HUES48 (cell line): ENCODE results near the gene GPR153.
A peak's percentile ranks its signal among the peaks of the same experiment; 100 is the strongest.

Experiments used
- H3K27ac ChIP-seq: one replicate; pipeline ENCODE4 v1.7.0; 2013; ENCODE audit warnings: low read depth, low read length, inconsistent platforms
- H3K27me3 ChIP-seq: 2 replicates; pipeline ENCODE4 v1.6.1; 2013; ENCODE audit warnings: mild to moderate bottlenecking, low read length; ENCODE audit not compliant: control insufficient read depth, insufficient read depth
- H3K36me3 ChIP-seq: 2 replicates; pipeline ENCODE4 v1.6.1; 2013; ENCODE audit warnings: low read length; ENCODE audit not compliant: control insufficient read depth, insufficient read depth
- H3K4me1 ChIP-seq: 2 replicates; pipeline ENCODE4 v1.6.1; 2013; ENCODE audit warnings: mild to moderate bottlenecking, low read length; ENCODE audit not compliant: control insufficient read depth, insufficient read depth
- H3K4me3 ChIP-seq: 2 replicates; pipeline ENCODE4 v1.5.1; 2013; ENCODE audit warnings: mild to moderate bottlenecking, low read depth, low read length
- H3K9ac ChIP-seq: 2 replicates; pipeline ENCODE4 v1.6.1; 2013; ENCODE audit warnings: mild to moderate bottlenecking, low read depth, low read length, moderate library complexity
- H3K9me3 ChIP-seq: 2 replicates; pipeline ENCODE4 v1.6.1; 2013; ENCODE audit warnings: low read length; ENCODE audit not compliant: control insufficient read depth, insufficient read depth

The GPR153 gene

GRCh38 chr1:6208723-6209660, 51.9 kb downstream of the GPR153 start:
- peaks cover 15% of the 10 kb centered on the region for H3K4me1 ChIP-seq
- H3K36me3 ChIP-seq, result no peaks in the 10 kb centered on the region
- H3K9ac ChIP-seq, result no peak overlapping the region
- H3K27ac ChIP-seq, result no peak overlapping the region
- H3K27me3 ChIP-seq, result peaks cover 42% of the 10 kb centered on the region
- peak overlapping the region; percentile 61 for H3K4me3 ChIP-seq
- H3K9me3 ChIP-seq, result no peaks in the 10 kb centered on the region

DNA sequence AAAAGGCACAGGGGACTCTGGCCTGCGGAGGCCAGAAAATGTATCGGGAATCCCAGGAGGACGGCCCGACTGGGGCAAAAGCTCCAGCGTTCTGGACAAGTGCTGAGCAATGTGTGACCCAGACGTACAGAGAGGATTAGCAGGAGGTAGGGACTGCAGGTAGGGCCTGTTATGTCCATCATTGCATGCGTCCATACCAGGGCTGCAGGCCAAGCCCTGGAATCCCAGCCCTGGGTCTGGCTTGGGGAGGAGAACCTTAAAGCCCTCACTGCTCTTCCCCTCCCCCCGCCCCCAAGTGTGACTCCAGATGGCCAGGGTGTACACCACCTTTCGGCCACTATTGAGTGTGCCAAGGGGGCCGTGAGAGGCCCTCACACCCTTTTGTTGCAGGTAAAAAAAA, 53.0 kb downstream of the GPR153 start:
- H3K27me3 ChIP-seq, result peaks cover 42% of the 10 kb centered on the region
- H3K9me3 ChIP-seq, result no peaks in the 10 kb centered on the region
- H3K4me3 ChIP-seq, result no peak overlapping the region
- H3K4me1 ChIP-seq, result peaks cover 15% of the 10 kb centered on the region
- no peaks in the 10 kb centered on the region for H3K36me3 ChIP-seq
- H3K9ac ChIP-seq, result no peak overlapping the region
- H3K27ac ChIP-seq, result no peak overlapping the region

DNA sequence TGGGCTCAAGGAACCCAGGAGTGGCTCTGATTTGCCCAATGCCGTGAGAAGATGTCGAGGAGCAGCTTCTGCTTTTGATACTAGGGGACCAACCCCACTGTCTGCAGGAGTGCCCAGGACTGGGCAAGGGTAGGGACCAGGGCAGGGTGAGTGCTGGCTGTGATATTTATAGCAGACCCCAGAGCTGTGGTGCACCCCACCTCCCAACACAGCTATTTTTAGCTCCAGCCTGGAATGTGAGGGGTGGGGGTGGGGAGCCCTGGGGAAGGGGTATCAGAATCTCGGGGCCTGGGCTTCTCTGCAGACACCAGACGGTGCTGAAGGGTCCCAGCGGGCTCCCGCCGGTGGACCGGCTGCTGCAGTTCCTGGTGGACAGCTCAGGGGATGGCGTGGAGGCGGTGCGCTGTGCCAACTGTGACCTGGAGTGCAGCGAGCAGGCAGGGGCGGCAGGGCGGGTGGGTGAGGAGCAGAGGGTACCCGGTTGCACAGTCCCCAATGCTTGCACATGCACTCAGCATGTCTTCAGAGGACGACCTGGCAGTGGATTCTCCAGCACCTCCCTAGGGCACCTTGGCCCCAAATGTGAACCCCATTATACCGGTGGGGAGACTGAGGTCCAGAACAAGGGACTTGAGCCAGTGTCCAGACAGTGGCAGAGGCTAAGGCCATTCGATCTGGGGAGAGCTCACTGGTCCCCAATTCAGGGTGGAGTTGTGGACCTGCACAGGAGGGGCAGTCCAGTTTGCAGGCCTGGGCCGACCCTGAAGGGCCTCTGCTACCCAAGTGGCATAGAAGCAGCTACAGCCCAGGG, 53.6 kb downstream of the GPR153 start:
- no peak overlapping the region for H3K9ac ChIP-seq
- H3K27ac ChIP-seq, result no peak overlapping the region
- peaks cover 42% of the 10 kb centered on the region for H3K27me3 ChIP-seq
- no peaks in the 10 kb centered on the region for H3K36me3 ChIP-seq
- no peak overlapping the region for H3K4me3 ChIP-seq
- H3K4me1 ChIP-seq, result peaks cover 15% of the 10 kb centered on the region
- no peaks in the 10 kb centered on the region for H3K9me3 ChIP-seq

- peaks cover 42% of the 10 kb centered on the region for H3K27me3 ChIP-seq
- H3K4me1 ChIP-seq, result peaks cover 15% of the 10 kb centered on the region
- H3K36me3 ChIP-seq, result no peaks in the 10 kb centered on the region
- H3K9me3 ChIP-seq, result no peaks in the 10 kb centered on the region
- H3K9ac ChIP-seq, result no peak overlapping the region
- no peak overlapping the region for H3K27ac ChIP-seq
- H3K4me3 ChIP-seq, result peak overlapping the region; percentile 69
Measured at GRCh38 chr1:6206520-6206855, 54.4 kb downstream of the GPR153 start.

DNA sequence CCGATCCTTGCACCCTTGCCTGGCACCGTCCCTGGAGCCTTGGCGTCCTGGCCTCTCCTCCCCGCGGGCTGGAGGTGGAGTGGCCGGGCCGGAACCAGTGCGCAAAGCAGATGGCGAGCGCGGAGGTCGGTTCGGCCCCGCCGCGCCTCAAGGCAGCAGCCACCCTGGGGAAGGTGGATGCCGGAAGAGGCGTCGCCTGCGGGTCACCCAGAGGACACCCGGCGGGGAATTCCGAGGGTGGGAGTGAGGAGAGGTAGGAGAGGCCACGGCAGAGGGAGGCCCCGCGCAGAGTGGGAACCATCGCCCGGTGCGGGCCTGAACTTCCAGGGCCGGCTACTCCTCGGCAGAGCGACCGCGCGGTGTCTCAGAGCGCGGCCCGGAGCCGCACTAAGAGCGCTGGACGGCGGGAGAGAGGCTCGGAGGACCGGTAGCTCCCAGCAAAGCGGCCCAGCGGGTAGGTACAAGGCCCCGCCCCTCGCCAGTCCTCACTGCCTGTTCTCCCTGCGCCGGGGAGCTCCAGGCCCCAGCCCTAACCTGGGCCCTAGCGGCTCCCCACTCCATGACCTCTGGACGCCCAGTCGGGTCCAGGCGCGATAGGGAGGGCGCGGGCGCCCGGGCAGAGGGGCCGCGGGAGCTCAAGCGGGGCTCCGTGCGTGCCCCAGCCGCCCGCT, 54.9 kb downstream of the GPR153 start, which contains the start of gene RNF207:
RNF207 (plus strand) TSS at position 271 of the 671 bp plus-strand sequence. CDS start 417 bp downstream, outside the sequence.
- peaks cover 15% of the 10 kb centered on the region for H3K4me1 ChIP-seq
- no peak within 1 kb of the TSS for H3K9ac ChIP-seq

GRCh38 chr1:6202256-6202655, 58.6 kb downstream of the GPR153 start:
- Histone ChIP-seq H3K9me3 (no peaks in the 10 kb centered on the region), H3K27ac (no peak overlapping the region), H3K9ac (no peak overlapping the region), H3K4me3 (no peak overlapping the region), H3K27me3 (peaks cover 17% of the 10 kb centered on the region), H3K4me1 (peaks cover 24% of the 10 kb centered on the region), H3K36me3 (peaks cover 9% of the 10 kb centered on the region)

More for the DNA sequence above, 54.9 kb downstream of the GPR153 start, which contains the start of gene RNF207:
- Histone ChIP-seq H3K27me3 (peaks cover 42% of the 10 kb centered on the region), H3K4me3 (peak within 1 kb of the TSS; percentile 69), H3K9me3 (no peaks in the 10 kb centered on the region), H3K36me3 (no peaks in the 10 kb centered on the region), H3K27ac (peak within 1 kb of the TSS; percentile 62)

- H3K27ac ChIP-seq, result peak overlapping the region; percentile 91
- H3K27me3 ChIP-seq, result no peaks in the 10 kb centered on the region
- peaks cover 28% of the 10 kb centered on the region for H3K36me3 ChIP-seq
- peak overlapping the region; percentile 97 for H3K9ac ChIP-seq
- no peaks in the 10 kb centered on the region for H3K9me3 ChIP-seq
- H3K4me1 ChIP-seq, result peaks cover 21% of the 10 kb centered on the region
- peak overlapping the region; percentile 89 for H3K4me3 ChIP-seq
Measured at GRCh38 chr1:6200188-6200809, 60.6 kb downstream of the GPR153 start.

- no peaks in the 10 kb centered on the region for H3K27me3 ChIP-seq
- peak within 1 kb of the TSS; percentile 91 for H3K27ac ChIP-seq
- H3K4me1 ChIP-seq, result peaks cover 16% of the 10 kb centered on the region
Measured at GRCh38 chr1:6199298-6200187, 61.4 kb downstream of the GPR153 start, which contains the start of gene RPL22. RPL22 (minus strand) TSS chr1:6199595; CDS start chr1:6199573, 22 bp downstream.

GRCh38 chr1:6198646-6199297, 62.1 kb downstream of the GPR153 start:
- H3K27ac ChIP-seq, result peak overlapping the region; percentile 91
- H3K9me3 ChIP-seq, result no peaks in the 10 kb centered on the region
- peak overlapping the region; percentile 89 for H3K4me3 ChIP-seq
- H3K36me3 ChIP-seq, result peaks cover 43% of the 10 kb centered on the region
- H3K4me1 ChIP-seq, result peaks cover 16% of the 10 kb centered on the region
- no peaks in the 10 kb centered on the region for H3K27me3 ChIP-seq
- H3K9ac ChIP-seq, result peak overlapping the region; percentile 97

More at GRCh38 chr1:6199298-6200187, 61.4 kb downstream of the GPR153 start, which contains the start of gene RPL22:
- Histone ChIP-seq H3K9me3 (no peaks in the 10 kb centered on the region), H3K36me3 (peaks cover 35% of the 10 kb centered on the region), H3K9ac (peak within 1 kb of the TSS; percentile 97), H3K4me3 (peak within 1 kb of the TSS; percentile 89)
